ENCODE measurements around the gene TRIM3.

GRCh38 chr11:6480299-6480914 is 6.7 kb upstream of the TRIM3 start:
- TF ChIP-seq POLR2A (IDR thresholded peaks at IDR 0.05) (no peak), CTCF (IDR thresholded peaks at IDR 0.05) (no peak)
